ENCODE data around the gene AP5Z1.

Gene AP5Z1

DNA sequence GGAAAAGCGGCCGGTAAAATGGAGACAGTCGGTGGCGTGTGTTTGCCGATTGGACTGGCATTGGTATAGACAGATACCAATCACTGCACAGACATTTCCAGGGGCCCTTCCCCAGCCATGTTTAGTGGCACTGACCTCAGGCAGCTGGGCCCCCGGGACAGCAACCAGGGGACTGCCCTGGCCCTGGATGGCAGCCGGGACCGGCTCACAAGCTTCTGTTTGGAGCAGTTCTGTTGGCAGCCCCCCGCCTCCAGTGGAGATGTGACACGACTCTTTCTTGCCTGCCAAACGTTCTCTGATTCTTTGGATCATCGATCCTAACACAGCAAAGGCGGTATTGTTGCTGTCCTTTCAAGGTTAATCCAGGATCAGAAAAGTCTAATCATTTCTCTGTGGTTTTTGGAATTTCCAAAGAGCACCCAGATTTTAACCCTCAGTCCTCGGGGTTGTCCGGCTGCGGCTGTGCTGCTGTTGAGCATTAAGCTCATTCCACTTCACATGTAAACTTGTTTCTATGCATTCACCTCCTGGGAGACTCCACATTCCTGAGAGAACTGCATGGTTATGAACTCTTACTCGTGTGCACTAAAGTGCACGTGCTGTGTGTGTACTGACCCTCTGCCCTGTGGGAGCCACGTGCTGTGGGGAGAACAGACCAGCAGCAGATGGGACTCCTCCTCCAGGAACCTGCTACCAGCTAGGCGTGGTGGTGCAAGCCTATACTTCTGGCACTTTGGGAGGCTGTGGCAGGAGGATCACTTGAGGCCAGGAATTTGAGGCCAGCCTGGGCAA is 47.3 kb upstream of the AP5Z1 start:
- Histone ChIP-seq H3K4me1 (ENCODE audit: low read length) (no peaks in the 10 kb centered on the region), H3K4me2 (ENCODE audit: low read length) (no peak overlapping the region), H3K9me3 (ENCODE audit: insufficient read depth, low read length) (no peaks in the 10 kb centered on the region), H3K4me3 (ENCODE audit: low read length) (no peak overlapping the region), H3K79me2 (ENCODE audit: low read length) (peaks cover 67% of the 10 kb centered on the region), H3K36me3 (replicated peaks; ENCODE audit: low read depth, low read length) (peaks cover 4% of the 10 kb centered on the region), H3K27ac (ENCODE audit: low read length) (no peak overlapping the region), H3K9ac (ENCODE audit: low read length) (no peak overlapping the region), H4K20me1 (ENCODE audit: insufficient read depth, low read length) (peaks cover 13% of the 10 kb centered on the region), H2AFZ (ENCODE audit: low read depth, low read length) (no peak overlapping the region), H3K27me3 (ENCODE audit: low read depth, low read length) (no peaks in the 10 kb centered on the region)
- TF ChIP-seq, protein P1, sequence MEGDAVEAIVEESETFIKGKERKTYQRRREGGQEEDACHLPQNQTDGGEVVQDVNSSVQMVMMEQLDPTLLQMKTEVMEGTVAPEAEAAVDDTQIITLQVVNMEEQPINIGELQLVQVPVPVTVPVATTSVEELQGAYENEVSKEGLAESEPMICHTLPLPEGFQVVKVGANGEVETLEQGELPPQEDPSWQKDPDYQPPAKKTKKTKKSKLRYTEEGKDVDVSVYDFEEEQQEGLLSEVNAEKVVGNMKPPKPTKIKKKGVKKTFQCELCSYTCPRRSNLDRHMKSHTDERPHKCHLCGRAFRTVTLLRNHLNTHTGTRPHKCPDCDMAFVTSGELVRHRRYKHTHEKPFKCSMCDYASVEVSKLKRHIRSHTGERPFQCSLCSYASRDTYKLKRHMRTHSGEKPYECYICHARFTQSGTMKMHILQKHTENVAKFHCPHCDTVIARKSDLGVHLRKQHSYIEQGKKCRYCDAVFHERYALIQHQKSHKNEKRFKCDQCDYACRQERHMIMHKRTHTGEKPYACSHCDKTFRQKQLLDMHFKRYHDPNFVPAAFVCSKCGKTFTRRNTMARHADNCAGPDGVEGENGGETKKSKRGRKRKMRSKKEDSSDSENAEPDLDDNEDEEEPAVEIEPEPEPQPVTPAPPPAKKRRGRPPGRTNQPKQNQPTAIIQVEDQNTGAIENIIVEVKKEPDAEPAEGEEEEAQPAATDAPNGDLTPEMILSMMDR (IDR thresholded peaks at IDR 0.05; ENCODE audit: low read depth, low read length) = no peak
- no peak for TF ChIP-seq EZH2phosphoT487 (IDR thresholded peaks at IDR 0.05; ENCODE audit: low read depth)

DNA sequence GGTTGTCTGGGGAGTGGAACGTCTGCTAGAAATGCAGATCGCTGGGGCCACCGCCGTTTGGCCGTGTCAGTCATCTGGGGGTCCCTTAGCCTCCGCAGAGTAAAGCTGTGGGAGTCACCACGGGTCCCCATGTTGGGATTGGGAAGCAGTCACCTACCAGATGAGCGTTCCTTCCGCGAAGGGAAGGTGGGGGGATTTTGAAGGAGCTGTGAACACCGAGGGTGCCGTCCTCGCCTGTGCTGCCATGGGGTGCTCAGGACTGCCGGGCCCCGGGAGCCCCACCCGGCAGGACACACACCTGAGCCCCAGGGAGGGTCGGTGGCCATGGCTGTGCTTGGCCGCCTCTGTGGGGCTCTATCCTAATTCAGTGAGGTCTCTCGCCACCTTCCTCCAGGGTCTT is 46.2 kb upstream of the AP5Z1 start:
- H3K27me3 ChIP-seq (ENCODE audit: low read depth, low read length) = no peaks in the 10 kb centered on the region
- H3K27ac ChIP-seq (ENCODE audit: low read length) = no peak overlapping the region
- H4K20me1 ChIP-seq (ENCODE audit: insufficient read depth, low read length) = peaks cover 11% of the 10 kb centered on the region
- H3K36me3 ChIP-seq (replicated peaks; ENCODE audit: low read depth, low read length) = peaks cover 4% of the 10 kb centered on the region
- no peaks in the 10 kb centered on the region for H3K4me1 ChIP-seq (ENCODE audit: low read length)
- TF ChIP-seq, protein P1 (IDR thresholded peaks at IDR 0.05; ENCODE audit: low read depth, low read length) = no peak
- no peak for TF ChIP-seq EZH2phosphoT487 (IDR thresholded peaks at IDR 0.05; ENCODE audit: low read depth)
- peaks cover 67% of the 10 kb centered on the region for H3K79me2 ChIP-seq (ENCODE audit: low read length)
- no peak overlapping the region for H2AFZ ChIP-seq (ENCODE audit: low read depth, low read length)
- no peaks in the 10 kb centered on the region for H3K9me3 ChIP-seq (ENCODE audit: insufficient read depth, low read length)
- no peak overlapping the region for H3K4me3 ChIP-seq (ENCODE audit: low read length)
- no peak overlapping the region for H3K4me2 ChIP-seq (ENCODE audit: low read length)
- no peak overlapping the region for H3K9ac ChIP-seq (ENCODE audit: low read length)

DNA sequence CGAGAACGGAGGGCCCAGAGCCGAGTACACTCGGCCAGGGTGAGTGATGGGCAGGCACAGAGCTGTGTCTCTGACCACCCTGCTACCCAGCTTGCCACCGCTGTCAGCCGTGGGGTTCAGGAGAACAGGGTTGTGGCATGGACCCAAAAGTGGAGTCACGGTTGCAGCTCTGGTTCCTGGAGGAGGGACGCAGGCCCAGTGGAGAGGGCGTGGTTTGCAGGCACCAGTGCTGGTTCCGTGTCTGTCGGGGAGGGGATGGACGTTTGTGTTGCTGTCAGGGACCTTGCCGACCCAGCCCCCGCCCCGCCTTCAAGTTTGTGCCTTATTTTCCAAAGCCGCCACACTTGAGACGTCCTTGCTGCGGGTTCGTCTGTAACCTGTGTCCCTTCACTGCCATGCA is 45.1 kb upstream of the AP5Z1 start:
- Histone ChIP-seq H3K4me2 (ENCODE audit: low read length) (no peak overlapping the region), H3K79me2 (ENCODE audit: low read length) (peaks cover 64% of the 10 kb centered on the region), H2AFZ (ENCODE audit: low read depth, low read length) (no peak overlapping the region), H3K27ac (ENCODE audit: low read length) (no peak overlapping the region), H3K27me3 (ENCODE audit: low read depth, low read length) (no peaks in the 10 kb centered on the region), H3K4me1 (ENCODE audit: low read length) (no peaks in the 10 kb centered on the region), H3K4me3 (ENCODE audit: low read length) (no peak overlapping the region), H3K9me3 (ENCODE audit: insufficient read depth, low read length) (no peaks in the 10 kb centered on the region), H3K9ac (ENCODE audit: low read length) (no peak overlapping the region), H3K36me3 (replicated peaks; ENCODE audit: low read depth, low read length) (peaks cover 4% of the 10 kb centered on the region), H4K20me1 (ENCODE audit: insufficient read depth, low read length) (peaks cover 4% of the 10 kb centered on the region)
- TF ChIP-seq EZH2phosphoT487 (IDR thresholded peaks at IDR 0.05; ENCODE audit: low read depth) = no peak
- TF ChIP-seq, protein P1 (IDR thresholded peaks at IDR 0.05; ENCODE audit: low read depth, low read length) = no peak

DNA sequence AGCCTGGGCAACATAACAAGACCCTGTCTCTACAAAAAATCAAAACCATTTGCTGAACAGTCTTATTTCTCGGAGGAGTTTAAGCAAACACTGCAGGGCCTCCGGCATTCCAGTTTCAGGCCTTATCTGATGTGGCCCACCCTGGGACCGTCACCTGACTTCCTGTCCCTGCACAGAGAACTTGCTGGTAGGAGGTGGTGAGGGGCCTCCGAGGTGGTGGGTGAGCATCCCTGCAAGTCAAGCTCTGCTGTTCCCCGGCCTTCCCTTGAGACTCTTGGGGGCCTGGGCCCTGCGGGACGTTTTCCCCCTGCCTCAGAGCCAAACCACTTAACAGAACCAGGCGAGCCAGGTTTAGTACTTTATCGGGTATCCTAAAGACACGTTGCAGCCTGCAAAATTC is 44.5 kb upstream of the AP5Z1 start:
- TF ChIP-seq EZH2phosphoT487 (IDR thresholded peaks at IDR 0.05; ENCODE audit: low read depth) = no peak
- TF ChIP-seq, protein P1 (IDR thresholded peaks at IDR 0.05; ENCODE audit: low read depth, low read length) = no peak
- no peak overlapping the region for H3K27ac ChIP-seq (ENCODE audit: low read length)
- H3K36me3 ChIP-seq (replicated peaks; ENCODE audit: low read depth, low read length) = peaks cover 4% of the 10 kb centered on the region
- H2AFZ ChIP-seq (ENCODE audit: low read depth, low read length) = no peak overlapping the region
- no peak overlapping the region for H3K4me2 ChIP-seq (ENCODE audit: low read length)
- H3K9me3 ChIP-seq (ENCODE audit: insufficient read depth, low read length) = no peaks in the 10 kb centered on the region
- peaks cover 59% of the 10 kb centered on the region for H3K79me2 ChIP-seq (ENCODE audit: low read length)
- H3K4me1 ChIP-seq (ENCODE audit: low read length) = no peaks in the 10 kb centered on the region
- H3K9ac ChIP-seq (ENCODE audit: low read length) = no peak overlapping the region
- no peak overlapping the region for H3K4me3 ChIP-seq (ENCODE audit: low read length)
- no peaks in the 10 kb centered on the region for H4K20me1 ChIP-seq (ENCODE audit: insufficient read depth, low read length)
- no peaks in the 10 kb centered on the region for H3K27me3 ChIP-seq (ENCODE audit: low read depth, low read length)
